HG02642 (cell line): ENCODE data around the gene NPR1.
"Not testable (repeated sequence)": the region's sequence is repeated elsewhere in the genome, so short reads cannot be mapped to it uniquely, and the experiment has no call there.

Experiments
- ATAC-seq: cut with Tn5 transposase; IDR thresholded peaks from one replicate; pipeline ENCODE4 v1.9.1; 2021; ENCODE audit warnings: mild to moderate bottlenecking; ENCODE audit not compliant: unreplicated experiment, poor library complexity

Gene NPR1

DNA sequence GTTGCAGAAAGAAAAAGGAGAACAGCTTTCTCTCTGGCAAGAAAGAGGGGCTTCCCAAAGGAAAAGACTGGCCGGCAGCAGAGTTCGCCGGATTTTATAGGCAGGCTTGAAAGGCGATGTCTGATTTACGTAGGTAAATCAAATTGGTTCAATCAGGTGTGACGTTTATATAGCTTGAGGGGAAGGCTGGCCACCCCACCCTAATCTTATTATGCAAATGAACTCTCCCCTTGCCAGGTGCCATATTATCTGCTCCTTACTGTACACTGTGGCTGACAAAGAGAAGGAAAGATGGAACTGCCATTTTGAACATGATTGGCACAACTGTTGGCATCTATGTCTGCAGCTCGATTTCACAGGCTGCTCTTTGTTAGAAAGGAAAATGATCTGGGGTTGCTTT is 32.5 kb downstream of the NPR1 start:
- ATAC-seq = no peak

DNA sequence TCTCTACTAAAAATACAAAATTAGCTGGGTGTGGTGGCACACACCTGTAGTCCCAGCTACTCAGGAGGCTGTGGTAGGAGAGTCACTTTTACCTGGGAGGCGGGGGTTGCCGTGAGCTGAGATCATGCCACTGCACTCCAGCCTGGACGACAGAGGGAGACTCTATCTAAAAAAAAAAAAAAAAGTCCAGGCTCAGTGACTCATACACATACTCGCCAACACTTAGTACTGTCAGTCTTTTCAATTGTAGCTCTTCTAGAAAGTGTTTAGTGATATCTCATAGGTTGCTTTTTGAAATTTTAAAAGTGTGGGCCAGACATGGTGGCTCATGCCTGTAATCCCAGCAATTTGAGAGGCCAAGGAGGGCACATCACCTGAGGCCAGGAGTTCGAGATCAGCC is 37.7 kb downstream of the NPR1 start:
- not testable (repeated sequence) for ATAC-seq

DNA sequence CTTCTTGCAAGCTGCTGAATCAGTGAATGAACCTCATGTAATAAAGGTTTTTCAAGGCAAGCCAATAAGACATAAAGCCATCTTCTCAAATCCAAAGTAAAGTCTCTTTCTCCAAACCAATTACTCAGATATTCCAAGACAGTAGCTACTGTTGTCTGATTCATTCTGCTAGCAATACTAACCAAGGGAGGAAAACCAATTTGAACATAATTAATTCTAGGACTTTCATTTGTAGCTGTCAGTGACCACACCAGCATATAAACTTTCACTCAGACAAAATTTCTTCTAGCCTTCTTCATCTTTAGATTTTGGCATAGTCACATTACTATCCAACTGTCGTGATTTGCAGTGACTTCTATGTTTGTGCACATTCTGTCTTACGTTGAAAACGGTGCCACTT is 38.8 kb downstream of the NPR1 start:
- ATAC-seq = no peak

DNA sequence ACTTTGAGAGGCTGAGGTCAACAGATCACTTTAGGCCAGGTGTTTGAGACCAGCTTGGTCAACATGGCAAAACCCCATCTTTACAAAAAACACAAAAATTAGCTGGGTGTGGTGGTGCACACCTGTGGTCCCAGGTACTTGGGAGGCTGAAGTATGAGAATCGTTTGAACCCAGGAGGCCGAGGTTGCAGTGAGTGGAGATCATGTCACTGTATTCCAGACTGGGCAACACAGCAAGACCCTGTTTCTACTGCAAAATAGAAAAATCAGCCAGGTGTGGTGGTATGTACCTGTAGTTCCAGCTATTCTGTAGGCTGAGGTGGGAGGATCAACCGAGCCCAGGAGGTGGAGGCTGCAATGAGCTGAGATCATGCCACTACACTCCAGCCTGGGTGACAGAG is 45.2 kb downstream of the NPR1 start:
- no peak for ATAC-seq

DNA sequence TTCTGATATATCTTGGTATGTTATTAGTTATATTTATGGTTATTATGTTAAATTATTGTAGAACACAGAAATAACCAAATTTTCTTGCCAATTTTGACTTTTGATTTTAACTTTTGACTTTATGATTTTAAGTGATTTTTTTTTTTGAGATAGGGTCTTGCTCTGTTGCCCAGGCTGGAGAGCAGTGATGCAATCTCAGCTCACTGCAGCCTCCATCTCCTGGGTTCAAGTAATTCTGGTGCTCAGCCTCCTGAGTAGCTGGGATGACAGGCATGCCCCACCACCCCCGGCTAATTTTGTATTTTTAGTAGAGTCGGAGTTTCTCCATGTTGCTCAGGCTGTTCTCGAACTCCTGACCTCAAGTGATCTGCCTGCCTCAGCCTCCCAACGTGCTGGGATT is 46.1 kb downstream of the NPR1 start:
- not testable (repeated sequence) for ATAC-seq

DNA sequence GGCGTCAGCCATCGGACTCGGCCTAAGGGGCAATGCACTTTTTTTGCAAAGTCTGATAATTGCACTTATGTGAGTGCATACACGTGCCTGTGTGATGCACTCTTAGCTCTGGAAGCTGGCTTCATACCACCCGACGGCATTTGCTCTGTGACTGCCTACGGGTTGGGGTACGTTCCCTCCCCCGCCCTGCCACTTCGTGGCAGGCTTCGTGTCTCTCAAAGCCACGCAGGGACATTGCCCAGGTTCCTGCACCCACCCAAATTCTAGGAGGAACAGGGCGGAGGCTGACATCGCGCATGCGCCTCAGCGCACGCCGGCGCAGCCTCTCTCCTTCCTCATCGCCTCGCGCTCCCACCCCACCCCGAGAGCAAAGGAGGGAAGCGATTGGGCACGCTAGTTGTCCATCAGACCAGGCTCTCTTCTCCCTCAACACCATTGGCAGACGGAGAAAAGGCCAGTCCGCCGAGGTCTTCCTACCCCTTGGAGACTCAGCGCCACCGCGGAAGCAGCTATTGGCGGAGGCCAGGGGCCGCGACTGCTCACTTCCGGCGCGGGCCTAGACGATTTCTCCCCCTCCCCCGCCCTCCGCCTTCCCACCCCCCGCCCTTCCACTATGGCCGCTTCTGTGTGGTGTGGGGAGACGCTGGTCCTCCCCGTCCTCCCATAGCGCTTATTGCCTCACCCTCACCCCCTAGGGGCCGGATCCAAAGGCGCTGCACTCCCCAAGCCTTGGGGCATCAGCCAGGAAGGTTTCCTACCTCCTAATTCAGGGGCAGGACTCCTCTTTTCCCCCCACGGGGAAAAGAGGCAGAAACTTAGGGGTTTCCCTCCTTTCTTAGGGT is 49.2 kb downstream of the NPR1 start, which contains the start of gene INTS3:
INTS3 (plus strand) TSS at position 588 of the 842 bp plus-strand sequence. CDS start 585 bp downstream, outside the sequence.
- ATAC-seq = peak; percentile 95

DNA sequence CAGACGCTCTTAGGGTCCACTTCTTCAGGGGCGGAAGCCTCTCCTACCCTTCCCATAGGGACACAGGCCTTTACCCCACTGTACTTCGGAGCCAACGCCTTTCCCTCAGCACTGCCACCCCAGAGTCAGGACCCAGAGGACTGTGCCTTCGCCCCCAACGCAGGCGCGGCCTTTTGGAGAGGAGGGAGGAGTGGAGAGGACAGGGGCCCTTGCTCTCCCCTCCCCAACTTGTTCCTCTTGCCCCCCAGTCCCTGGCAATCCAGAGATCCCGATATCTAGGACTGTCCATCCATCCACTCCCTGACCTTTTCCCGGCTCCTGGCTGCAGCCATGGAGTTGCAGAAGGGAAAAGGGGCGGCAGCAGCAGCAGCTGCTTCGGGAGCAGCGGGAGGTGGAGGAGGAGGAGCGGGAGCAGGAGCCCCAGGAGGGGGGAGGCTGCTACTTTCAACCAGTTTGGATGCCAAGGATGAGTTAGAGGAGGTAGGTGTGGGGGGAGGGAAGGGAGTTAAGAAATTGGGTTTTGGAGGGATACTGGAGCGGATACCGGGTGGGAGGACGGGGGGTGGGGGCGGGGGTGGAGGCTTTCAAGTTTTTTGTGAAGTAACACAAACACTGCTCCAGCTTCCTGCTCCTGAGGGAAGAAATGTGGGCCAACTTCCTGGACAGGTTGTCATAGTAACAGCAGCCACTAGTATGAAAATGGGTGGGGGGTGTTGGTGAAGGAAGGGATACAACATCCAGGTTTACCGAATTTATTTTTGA is 50.0 kb downstream of the NPR1 start:
- no peak for ATAC-seq

DNA sequence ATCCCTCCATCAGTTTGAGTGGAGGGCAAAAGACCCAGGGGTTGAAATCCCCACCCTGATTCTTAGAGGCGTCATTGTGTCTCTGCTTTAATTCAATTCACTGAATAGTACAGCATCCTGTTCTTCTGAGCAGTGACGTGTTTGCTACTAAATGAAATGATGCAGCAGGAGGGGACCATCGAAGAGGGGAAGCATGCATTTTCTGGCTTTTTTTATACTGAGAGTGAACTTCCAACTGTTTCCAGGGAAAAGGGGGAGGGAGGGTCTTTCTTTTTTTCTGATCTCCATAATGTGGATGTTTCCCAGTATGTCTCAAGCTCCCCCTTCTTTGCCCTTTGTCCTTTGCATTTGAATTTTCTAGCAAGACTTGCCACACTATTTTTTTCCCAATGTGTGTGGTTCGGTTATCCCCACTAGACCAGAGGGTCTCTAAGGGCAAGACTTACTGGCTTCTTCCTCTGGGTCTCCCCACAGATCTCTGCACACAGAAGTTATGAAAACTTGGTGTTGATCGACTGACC is 52.0 kb downstream of the NPR1 start:
- ATAC-seq = no peak

DNA sequence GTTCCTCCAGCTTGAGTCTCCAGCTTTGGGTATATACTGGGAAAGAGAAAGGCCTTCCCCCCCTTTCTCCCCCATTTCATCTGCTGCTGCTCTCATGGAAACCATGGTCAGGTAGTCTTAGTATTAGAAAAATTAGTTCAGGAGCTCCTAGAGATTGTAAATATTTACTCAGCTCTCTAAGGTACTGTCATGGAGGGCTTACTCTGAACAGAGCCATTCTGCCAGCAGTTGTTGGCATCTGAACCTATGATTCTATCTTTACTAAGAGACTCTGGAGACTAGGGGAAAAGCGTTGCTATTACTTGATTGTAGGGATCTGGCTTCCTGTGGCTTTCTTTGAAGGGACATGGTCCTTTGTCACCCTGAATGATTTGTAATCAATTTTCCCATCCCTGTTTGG is 55.5 kb downstream of the NPR1 start:
- ATAC-seq = no peak

DNA sequence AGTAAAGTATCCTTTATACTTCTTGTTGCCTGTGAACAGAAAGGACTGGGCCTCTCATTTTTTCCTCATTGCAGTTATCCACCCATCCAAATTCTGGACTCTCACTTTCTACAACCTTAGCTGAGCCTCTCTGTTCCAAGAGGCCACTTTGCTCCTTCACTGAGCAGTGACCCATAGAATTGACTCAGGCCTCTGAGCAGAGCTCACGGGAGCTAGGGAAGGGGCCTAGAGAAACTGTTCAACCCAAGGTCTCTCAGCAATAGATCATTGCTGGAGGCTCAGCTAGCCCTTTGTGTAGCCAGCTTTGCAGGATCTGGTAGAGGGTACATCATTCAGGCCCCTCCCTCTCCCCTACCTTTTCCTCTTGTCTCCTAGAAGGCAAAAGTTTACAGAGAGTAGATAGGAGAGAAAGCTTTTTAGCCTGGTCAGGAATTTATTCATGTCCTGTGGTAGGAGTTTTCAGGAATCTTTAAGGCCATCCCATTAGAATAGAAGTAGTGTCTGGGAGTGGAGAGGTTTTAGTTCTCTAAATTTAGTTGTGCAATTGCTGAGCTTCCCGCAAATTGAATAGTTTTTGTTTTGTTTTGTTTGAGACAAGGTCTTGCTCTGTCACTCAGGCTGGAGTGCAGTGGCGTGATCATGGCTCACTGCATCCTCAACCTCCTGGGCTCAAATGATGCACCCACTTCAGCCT is 56.1 kb downstream of the NPR1 start:
- no peak for ATAC-seq

DNA sequence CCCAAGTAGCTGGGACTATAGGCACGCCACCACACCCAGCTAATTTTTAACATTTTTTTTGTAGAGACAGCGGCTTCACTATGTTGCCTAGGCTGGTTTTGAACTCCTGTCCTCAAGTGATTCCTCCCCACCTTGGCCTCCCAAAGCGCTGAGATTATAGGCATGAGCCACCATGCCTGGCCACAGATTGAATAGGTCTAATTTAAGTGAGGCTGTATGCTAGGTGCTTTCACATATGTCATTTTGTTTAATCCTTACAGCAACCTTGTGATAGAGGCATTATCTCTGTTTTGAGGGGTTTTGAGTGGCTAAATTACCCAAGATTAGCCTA is 56.6 kb downstream of the NPR1 start:
- no peak for ATAC-seq

DNA sequence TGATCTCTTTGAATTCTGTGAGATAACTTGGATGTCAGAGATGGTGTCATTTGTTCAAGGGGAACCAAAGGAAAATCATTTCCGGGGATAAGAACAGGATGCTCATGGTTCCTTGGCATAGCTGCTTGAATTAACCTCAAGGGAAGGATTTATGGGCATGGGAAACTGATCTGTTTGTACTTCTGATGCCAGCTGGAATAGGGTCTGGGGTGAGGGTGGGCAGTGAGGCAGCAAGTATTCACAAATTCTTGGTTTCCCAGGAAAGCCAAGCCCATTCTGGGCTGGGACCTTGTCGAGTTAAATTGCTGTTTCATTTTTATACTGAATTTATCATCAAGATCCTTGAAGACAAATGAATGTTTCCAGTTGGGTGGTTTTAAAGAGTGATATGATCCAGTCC is 63.5 kb downstream of the NPR1 start:
- ATAC-seq = no peak

DNA sequence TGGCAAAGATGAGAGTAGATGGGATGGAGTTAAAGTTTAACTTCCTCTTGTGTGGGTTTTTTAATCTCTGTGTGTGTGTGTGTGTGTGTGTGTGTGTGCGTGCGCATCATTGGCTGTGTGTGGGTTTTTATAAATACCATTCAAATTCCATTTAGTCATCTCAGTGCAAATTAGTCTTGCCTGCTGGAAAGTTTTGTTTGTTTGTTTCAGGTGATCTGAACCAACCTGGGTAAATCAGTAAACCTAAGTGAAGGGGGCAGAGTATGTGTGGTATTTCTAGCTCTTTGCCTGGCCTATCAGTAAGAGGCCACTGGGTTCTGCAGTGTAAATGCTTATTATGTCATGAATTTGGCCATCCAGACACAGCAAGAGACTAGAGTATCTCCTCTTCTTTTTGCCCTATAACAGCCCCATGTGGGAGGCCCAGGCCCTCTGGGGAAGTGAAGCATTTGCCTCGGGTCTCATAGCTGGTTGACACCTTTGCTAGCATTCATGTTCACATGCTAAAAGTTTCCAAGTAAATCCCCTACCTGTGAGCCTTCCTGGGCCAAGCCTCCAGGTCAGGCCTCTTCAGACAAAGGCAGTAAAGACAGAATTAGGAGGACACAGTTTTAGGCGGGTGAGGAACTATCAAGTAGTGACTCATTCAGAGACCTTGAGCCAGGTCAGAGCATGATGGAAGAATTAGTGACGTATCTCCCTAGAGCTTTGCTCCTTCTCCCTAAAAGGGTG is 64.1 kb downstream of the NPR1 start:
- peak; percentile 62 for ATAC-seq
